Memory B cell (primary cell): ENCODE data around the gene CTNNA3.
"Not testable (repeated sequence)": the region's sequence is repeated elsewhere in the genome, so short reads cannot be mapped to it uniquely, and the experiment has no call there.

Experiments used
- ATAC-seq: fragments of 150-1000 bp; cut with Tn5 transposase; 2 replicates; pipeline ENCODE4 v1.10.0; 2021; ENCODE audit warnings: low read depth, mild to moderate bottlenecking, moderate library complexity
- DNase-seq, 2 donors: peaks; one replicate each; pipeline ENCODE4 v3.0.0; 2022; ENCODE audit warnings: low spot score in 2 of 2
- H3K27ac Mint-ChIP-seq: one replicate; pipeline ENCODE4 v1.8.0; 2022; ENCODE audit warnings: mild to moderate bottlenecking, moderate library complexity, mixed read lengths
- H3K27me3 Mint-ChIP-seq: one replicate; pipeline ENCODE4 v1.8.0; 2022; ENCODE audit warnings: mixed read lengths
- H3K36me3 Mint-ChIP-seq: one replicate; pipeline ENCODE4 v1.8.0; 2022; ENCODE audit warnings: mild to moderate bottlenecking, mixed read lengths
- H3K4me1 Mint-ChIP-seq: one replicate; pipeline ENCODE4 v1.8.0; 2022; ENCODE audit warnings: mixed read lengths
- H3K4me3 Mint-ChIP-seq: one replicate; pipeline ENCODE4 v1.8.0; 2022; ENCODE audit warnings: mild to moderate bottlenecking, moderate library complexity, mixed read lengths
- H3K9me3 Mint-ChIP-seq: one replicate; pipeline ENCODE4 v1.8.0; 2022; ENCODE audit warnings: mixed read lengths

Gene CTNNA3

GRCh38 chr10:67487199-67487598 is 208.8 kb downstream of the CTNNA3 start:
- Mint-ChIP-seq H3K9me3 (peaks cover 2% of the 10 kb centered on the region), H3K4me3 (no peak overlapping the region), H3K36me3 (no peaks in the 10 kb centered on the region), H3K27ac (no peak overlapping the region), H3K27me3 (peaks cover 2% of the 10 kb centered on the region), H3K4me1 (no peaks in the 10 kb centered on the region)
- DNase-seq, result no peak
- no peak for ATAC-seq

GRCh38 chr10:67477868-67478267 is 218.1 kb downstream of the CTNNA3 start:
- Mint-ChIP-seq H3K9me3 (peaks cover 11% of the 10 kb centered on the region), H3K36me3 (peaks cover 4% of the 10 kb centered on the region), H3K4me1 (no peaks in the 10 kb centered on the region), H3K27ac (no peak overlapping the region), H3K27me3 (peaks cover under 1% of the 10 kb centered on the region), H3K4me3 (no peak overlapping the region)
- ATAC-seq (no peak), DNase-seq (no peak)

- Mint-ChIP-seq H3K4me3 (no peak overlapping the region), H3K9me3 (peaks cover 10% of the 10 kb centered on the region), H3K4me1 (no peaks in the 10 kb centered on the region), H3K36me3 (peaks cover 4% of the 10 kb centered on the region), H3K27me3 (peaks cover 4% of the 10 kb centered on the region), H3K27ac (no peak overlapping the region)
- ATAC-seq (no peak), DNase-seq (no peak)
These were observed 219.8 kb downstream of the CTNNA3 start for GRCh38 chr10:67476201-67476600.

- no peak overlapping the region for H3K27ac Mint-ChIP-seq
- no peaks in the 10 kb centered on the region for H3K4me1 Mint-ChIP-seq
These were observed 222.0 kb downstream of the CTNNA3 start for GRCh38 chr10:67473850-67474633.

GRCh38 chr10:67471022-67471421 is 225.0 kb downstream of the CTNNA3 start:
- Mint-ChIP-seq H3K36me3 (no peaks in the 10 kb centered on the region), H3K9me3 (peaks cover 4% of the 10 kb centered on the region), H3K27me3 (peaks cover 4% of the 10 kb centered on the region), H3K4me3 (no peak overlapping the region), H3K4me1 (no peaks in the 10 kb centered on the region), H3K27ac (no peak overlapping the region)
- no peak for DNase-seq
- no peak for ATAC-seq

More at GRCh38 chr10:67473850-67474633, 222.0 kb downstream of the CTNNA3 start:
- ATAC-seq (no peak), DNase-seq (no peak)
- peaks cover 4% of the 10 kb centered on the region for H3K27me3 Mint-ChIP-seq
- peaks cover 9% of the 10 kb centered on the region for H3K9me3 Mint-ChIP-seq
- H3K4me3 Mint-ChIP-seq, result no peak overlapping the region
- peaks cover 2% of the 10 kb centered on the region for H3K36me3 Mint-ChIP-seq

- no peak overlapping the region for H3K27ac Mint-ChIP-seq
- no peak for ATAC-seq
- no peaks in the 10 kb centered on the region for H3K4me1 Mint-ChIP-seq
- no peak overlapping the region for H3K4me3 Mint-ChIP-seq
- no peaks in the 10 kb centered on the region for H3K36me3 Mint-ChIP-seq
- peaks cover 1% of the 10 kb centered on the region for H3K9me3 Mint-ChIP-seq
- H3K27me3 Mint-ChIP-seq, result no peaks in the 10 kb centered on the region
- DNase-seq, result no peak
These were observed 231.7 kb downstream of the CTNNA3 start for GRCh38 chr10:67464278-67464677.

GRCh38 chr10:67452892-67453291 is 243.1 kb downstream of the CTNNA3 start:
- H3K4me1 Mint-ChIP-seq, result no peaks in the 10 kb centered on the region
- ATAC-seq (no peak), DNase-seq (no peak)
- H3K4me3 Mint-ChIP-seq, result no peak overlapping the region
- no peak overlapping the region for H3K27ac Mint-ChIP-seq
- H3K36me3 Mint-ChIP-seq, result no peaks in the 10 kb centered on the region
- H3K9me3 Mint-ChIP-seq, result peaks cover 11% of the 10 kb centered on the region
- peaks cover 1% of the 10 kb centered on the region for H3K27me3 Mint-ChIP-seq

- Mint-ChIP-seq H3K36me3 (no peaks in the 10 kb centered on the region), H3K27me3 (no peaks in the 10 kb centered on the region), H3K4me1 (no peaks in the 10 kb centered on the region), H3K27ac (no peak overlapping the region), H3K9me3 (peaks cover 24% of the 10 kb centered on the region), H3K4me3 (no peak overlapping the region)
- no peak for DNase-seq
- no peak for ATAC-seq
These were observed 257.2 kb downstream of the CTNNA3 start for GRCh38 chr10:67438605-67439304.

GRCh38 chr10:67433276-67433675 is 262.7 kb downstream of the CTNNA3 start:
- H3K9me3 Mint-ChIP-seq, result peaks cover 7% of the 10 kb centered on the region
- H3K4me1 Mint-ChIP-seq, result no peaks in the 10 kb centered on the region
- H3K36me3 Mint-ChIP-seq, result no peaks in the 10 kb centered on the region
- no peak overlapping the region for H3K4me3 Mint-ChIP-seq
- H3K27me3 Mint-ChIP-seq, result no peaks in the 10 kb centered on the region
- no peak overlapping the region for H3K27ac Mint-ChIP-seq
- DNase-seq (no peak), ATAC-seq (no peak)

GRCh38 chr10:67402620-67403019 is 293.4 kb downstream of the CTNNA3 start:
- peaks cover 14% of the 10 kb centered on the region for H3K9me3 Mint-ChIP-seq
- DNase-seq, result no peak
- no peak overlapping the region for H3K27ac Mint-ChIP-seq
- no peaks in the 10 kb centered on the region for H3K27me3 Mint-ChIP-seq
- H3K4me1 Mint-ChIP-seq, result no peaks in the 10 kb centered on the region
- no peak for ATAC-seq
- H3K36me3 Mint-ChIP-seq, result no peaks in the 10 kb centered on the region
- H3K4me3 Mint-ChIP-seq, result no peak overlapping the region

- Mint-ChIP-seq H3K27me3 (no peaks in the 10 kb centered on the region), H3K27ac (no peak overlapping the region), H3K36me3 (no peaks in the 10 kb centered on the region), H3K9me3 (peaks cover 17% of the 10 kb centered on the region), H3K4me1 (no peaks in the 10 kb centered on the region), H3K4me3 (no peak overlapping the region)
- ATAC-seq, result no peak
- no peak for DNase-seq
These were observed 294.3 kb downstream of the CTNNA3 start for GRCh38 chr10:67401711-67402110.

GRCh38 chr10:67386841-67387533 is 309.0 kb downstream of the CTNNA3 start:
- H3K4me3 Mint-ChIP-seq, H3K4me1 Mint-ChIP-seq, DNase-seq, ATAC-seq, H3K27ac Mint-ChIP-seq, H3K36me3 Mint-ChIP-seq, H3K9me3 Mint-ChIP-seq, H3K27me3 Mint-ChIP-seq: not testable (repeated sequence)

GRCh38 chr10:67386260-67386659 is 309.7 kb downstream of the CTNNA3 start:
- ATAC-seq, result no peak
- peaks cover 6% of the 10 kb centered on the region for H3K27me3 Mint-ChIP-seq

GRCh38 chr10:67385566-67385965 is 310.4 kb downstream of the CTNNA3 start:
- no peak overlapping the region for H3K27ac Mint-ChIP-seq
- peaks cover 2% of the 10 kb centered on the region for H3K9me3 Mint-ChIP-seq
- no peak for ATAC-seq
- no peak for DNase-seq
- no peaks in the 10 kb centered on the region for H3K36me3 Mint-ChIP-seq
- peaks cover 6% of the 10 kb centered on the region for H3K27me3 Mint-ChIP-seq
- no peak overlapping the region for H3K4me3 Mint-ChIP-seq
- H3K4me1 Mint-ChIP-seq, result no peaks in the 10 kb centered on the region

More at GRCh38 chr10:67386260-67386659, 309.7 kb downstream of the CTNNA3 start:
- DNase-seq, result no peak
- Mint-ChIP-seq H3K27ac (no peak overlapping the region), H3K36me3 (no peaks in the 10 kb centered on the region), H3K4me1 (no peaks in the 10 kb centered on the region), H3K4me3 (no peak overlapping the region), H3K9me3 (peaks cover 2% of the 10 kb centered on the region)
